Neural cell (in vitro differentiated cells): Measurements from ENCODE around the gene KBTBD3.

ENCODE experiments used
- MXI1 ChIP-seq: fragments of 450-650 bp; conservative IDR thresholded peaks from 2 replicates; pipeline ENCODE4 v1.6.1; 2014; ENCODE audit warnings: antibody characterized with exemption, mild to moderate bottlenecking; ENCODE audit not compliant: poor library complexity, severe bottlenecking
- TF ChIP-seq, protein P1 (sequence below): fragments of 450-650 bp; IDR thresholded peaks from 2 replicates; pipeline ENCODE4 v1.5.1; 2014; ENCODE audit warnings: antibody characterized with exemption, mild to moderate bottlenecking, moderate library complexity; ENCODE audit not compliant: poor library complexity, severe bottlenecking

DNA sequence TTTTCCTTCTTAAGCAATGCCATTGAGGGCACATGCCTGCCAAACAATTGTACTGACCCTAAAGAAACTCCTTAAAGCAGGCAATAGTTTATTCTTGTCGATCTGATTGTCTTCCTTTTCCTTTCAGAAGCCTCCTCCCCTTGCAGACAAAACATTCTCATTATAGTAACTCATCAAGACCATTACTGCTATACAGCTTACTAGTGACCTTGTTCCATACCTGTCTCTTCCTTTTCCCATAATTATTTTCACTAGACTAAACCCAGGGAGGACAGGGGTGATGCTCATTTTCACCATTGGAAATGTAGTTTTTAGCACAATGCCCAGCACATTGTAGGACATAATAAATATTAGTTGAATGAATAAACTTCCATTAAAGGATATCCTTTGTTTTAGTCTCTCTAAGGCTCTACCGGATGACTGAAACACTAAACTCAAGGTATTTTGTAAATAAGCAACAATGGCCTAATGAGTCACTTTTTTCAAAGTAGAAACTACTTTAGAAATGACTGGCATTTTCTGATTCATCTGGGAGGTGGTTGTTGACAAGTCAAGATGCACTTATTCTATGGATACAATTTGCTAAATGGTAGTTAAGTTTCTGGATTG is 45.8 kb downstream of the KBTBD3 start:
- TF ChIP-seq MXI1, result no peak
- TF ChIP-seq, protein P1, sequence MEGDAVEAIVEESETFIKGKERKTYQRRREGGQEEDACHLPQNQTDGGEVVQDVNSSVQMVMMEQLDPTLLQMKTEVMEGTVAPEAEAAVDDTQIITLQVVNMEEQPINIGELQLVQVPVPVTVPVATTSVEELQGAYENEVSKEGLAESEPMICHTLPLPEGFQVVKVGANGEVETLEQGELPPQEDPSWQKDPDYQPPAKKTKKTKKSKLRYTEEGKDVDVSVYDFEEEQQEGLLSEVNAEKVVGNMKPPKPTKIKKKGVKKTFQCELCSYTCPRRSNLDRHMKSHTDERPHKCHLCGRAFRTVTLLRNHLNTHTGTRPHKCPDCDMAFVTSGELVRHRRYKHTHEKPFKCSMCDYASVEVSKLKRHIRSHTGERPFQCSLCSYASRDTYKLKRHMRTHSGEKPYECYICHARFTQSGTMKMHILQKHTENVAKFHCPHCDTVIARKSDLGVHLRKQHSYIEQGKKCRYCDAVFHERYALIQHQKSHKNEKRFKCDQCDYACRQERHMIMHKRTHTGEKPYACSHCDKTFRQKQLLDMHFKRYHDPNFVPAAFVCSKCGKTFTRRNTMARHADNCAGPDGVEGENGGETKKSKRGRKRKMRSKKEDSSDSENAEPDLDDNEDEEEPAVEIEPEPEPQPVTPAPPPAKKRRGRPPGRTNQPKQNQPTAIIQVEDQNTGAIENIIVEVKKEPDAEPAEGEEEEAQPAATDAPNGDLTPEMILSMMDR, result no peak
